Ecto neural progenitor cell (in vitro differentiated cells): ENCODE results near the gene MIA2.
"Not testable (repeated sequence)": the region's sequence is repeated elsewhere in the genome, so short reads cannot be mapped to it uniquely, and the experiment has no call there.

ENCODE experiments used
- DNase-seq: peaks from one replicate; pipeline ENCODE4 v3.0.0-alpha.2; 2018; ENCODE audit warnings: low spot score

Gene MIA2

DNA sequence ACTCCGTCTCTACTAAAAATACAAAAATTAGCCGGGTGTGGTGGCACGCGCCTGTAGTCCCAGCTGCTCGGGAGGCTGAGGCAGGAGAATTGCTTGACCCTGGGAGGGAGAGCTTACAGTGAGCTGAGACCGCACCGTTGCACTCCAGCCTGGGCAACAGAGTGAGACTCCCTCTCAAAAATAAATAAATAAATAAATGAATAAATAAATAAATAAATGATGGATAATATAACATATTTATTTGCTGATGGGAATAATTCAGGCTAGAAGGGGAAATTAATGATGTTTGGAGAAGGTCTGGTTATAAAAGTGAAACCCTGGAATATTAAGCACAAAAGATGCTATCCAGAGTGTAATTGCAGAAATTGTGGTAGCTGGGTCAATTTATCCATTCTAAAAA is 107.4 kb downstream of the MIA2 start:
- not testable (repeated sequence) for DNase-seq

DNA sequence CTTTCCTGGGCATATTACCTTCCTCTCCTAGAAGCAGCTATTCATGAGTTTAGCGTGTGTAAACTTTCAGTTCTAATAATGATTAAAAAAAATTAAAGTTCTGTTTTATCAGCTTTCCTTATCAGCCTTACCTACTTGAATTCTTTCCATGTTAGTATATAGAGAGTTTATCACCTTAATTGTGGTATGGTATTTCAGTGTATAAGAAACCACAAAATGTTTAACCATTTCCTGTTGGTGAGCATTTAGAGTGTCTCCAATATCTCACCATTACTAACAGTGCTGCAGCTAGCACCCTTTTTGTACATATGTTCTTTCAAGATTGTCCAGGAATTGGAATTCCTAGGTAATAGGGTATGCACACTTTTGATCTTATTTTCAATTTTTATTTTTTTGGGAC is 109.1 kb downstream of the MIA2 start:
- no peak for DNase-seq

DNA sequence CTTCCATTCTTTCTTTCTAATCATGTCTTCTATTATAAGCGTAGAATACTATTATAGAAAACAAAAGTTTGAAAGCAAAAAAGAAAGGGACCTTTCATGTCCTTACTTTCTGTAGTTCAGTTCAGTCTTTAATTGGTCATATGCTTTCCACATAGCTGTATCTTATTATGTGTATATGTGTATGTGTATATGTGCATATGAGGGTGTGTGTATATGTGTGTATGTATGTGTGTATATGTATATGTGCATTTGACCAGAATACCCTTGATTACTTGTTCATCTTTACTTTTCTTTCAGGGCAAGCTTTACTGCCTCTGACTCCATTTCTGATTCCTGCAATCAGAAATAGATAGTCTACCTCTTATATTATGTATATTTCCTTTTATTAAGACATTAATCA is 109.9 kb downstream of the MIA2 start:
- no peak for DNase-seq

DNA sequence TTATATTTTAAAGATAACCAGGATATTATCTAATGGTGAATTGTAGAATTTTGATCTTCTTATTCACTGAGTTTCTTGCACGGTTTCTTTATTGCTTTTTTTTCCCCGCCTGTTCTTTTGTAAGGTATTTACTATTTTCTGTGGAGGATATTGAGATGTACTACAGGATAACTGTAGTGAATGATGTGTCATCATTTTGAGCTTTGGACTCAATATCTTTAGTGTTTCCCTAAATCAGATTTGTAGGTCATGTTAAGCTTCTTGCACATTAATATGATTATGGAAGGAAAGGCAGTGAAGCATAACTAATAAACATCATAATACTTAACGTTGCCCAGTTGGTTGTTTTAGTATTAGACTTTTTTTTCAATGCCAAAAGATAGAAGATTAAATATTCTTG is 117.2 kb downstream of the MIA2 start:
- DNase-seq, result no peak

DNA sequence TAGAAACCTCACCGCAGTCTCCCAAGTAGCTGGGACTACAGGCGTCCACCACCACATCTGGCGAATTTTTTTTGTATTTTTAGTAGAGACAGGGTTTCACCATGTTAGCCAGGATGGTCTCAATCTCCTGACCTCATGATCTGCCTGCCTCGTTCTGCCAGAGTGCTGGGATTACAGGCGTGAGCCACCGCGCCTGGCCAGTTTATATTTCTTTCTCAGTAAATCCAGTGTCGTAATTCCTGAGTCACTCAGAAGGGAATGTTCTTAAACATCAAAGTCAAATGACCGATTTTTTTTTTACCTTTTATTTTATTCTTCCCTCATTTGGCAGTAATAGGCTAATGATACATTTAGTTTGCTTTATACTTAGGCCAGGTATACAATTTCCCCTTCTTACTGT is 118.0 kb downstream of the MIA2 start:
- DNase-seq, result no peak

DNA sequence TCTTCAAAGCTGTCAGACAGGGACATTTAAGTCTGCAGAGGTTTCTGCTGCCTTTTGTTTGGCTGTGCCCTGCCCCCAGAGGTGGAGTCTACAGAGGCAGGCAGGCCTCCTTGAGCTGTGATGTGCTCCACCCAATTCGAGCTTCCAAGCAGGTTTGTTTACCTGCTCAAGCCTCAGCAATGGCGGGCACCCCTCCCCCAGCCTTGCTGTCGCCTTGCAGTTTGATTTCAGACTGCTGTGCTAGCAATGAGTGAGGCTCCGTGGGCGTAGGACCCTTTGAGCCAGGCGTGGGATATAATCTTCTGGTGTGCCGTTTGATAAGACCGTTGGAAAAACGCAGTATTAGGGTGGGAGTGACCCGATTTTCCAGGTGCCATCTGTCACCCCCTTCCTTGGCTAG is 125.4 kb downstream of the MIA2 start:
- DNase-seq, result not testable (repeated sequence)

DNA sequence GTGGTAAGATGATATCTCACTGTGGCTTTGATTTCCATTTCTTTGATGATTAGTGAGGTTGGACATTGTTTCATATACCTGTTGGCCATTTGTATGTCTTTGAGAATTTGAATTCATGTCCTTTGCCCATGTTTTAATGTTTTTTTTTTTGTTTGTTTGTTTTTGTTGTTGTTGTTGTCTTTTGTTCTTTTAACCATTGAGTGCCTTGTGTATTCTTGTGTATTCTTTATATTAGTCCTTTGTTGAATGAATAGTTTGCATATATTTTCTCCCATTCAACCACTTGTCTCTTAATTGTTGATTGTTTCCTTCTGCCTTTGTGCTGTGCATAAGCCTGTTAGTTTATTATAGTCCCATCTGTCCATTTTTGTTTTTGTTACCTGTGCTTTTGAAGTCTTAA is 126.6 kb downstream of the MIA2 start:
- DNase-seq, result no peak

DNA sequence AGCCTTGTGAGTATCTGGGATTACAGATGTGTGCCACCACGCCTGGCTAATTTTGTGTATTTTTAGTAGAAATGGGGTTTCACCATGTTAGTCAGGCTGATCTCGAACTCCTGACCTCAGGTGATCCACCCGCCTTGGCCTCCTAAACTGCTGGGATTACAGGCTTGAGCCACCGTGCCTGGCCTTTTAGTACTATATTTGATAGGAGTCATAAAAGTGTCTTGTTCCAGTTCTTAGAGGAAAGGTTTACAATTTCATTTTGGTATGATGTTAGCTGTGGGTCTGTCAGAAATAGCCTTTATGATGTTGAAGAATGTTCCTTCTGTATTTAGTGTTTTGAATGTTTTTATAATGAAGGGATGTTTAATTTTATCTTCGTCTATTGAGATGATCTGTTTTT is 127.8 kb downstream of the MIA2 start:
- not testable (repeated sequence) for DNase-seq

DNA sequence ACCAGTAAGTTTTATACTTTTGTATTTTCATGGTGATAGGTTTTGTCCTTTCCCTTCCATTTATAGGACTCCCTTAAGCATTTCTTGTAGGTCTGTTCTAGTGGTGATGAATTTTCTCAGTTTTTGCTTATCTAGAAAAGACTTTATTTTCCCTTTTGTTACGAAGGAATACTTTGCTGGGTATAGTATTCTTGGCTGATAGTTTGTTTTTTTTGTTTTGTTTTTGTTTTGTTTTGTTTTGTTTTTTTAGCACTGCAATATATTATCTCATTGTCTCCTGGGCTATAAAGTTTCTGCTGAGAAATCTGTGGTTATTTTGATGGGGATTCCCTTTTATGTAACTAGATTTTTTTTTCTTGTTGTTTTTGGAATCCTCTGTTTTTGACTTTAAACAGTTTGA is 130.8 kb downstream of the MIA2 start:
- no peak for DNase-seq

DNA sequence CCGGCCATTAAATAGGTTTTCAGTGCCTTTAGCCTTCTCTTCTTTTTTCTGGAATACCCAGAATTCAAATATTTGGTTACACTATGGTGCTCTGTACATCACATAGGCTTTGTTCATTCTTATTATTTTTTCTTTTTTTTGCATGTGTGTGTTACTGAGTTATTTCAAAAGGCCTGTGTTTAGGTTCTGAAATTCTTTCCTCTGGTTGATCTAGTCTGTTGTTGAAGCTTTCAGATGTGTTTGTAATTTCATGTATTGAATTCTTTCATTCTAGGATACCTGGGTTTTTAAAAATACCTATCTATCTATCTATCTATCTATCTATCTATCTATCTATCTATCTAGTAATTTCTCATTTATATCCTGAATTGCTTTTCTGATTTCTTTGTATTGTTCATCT is 131.6 kb downstream of the MIA2 start:
- DNase-seq, result no peak

DNA sequence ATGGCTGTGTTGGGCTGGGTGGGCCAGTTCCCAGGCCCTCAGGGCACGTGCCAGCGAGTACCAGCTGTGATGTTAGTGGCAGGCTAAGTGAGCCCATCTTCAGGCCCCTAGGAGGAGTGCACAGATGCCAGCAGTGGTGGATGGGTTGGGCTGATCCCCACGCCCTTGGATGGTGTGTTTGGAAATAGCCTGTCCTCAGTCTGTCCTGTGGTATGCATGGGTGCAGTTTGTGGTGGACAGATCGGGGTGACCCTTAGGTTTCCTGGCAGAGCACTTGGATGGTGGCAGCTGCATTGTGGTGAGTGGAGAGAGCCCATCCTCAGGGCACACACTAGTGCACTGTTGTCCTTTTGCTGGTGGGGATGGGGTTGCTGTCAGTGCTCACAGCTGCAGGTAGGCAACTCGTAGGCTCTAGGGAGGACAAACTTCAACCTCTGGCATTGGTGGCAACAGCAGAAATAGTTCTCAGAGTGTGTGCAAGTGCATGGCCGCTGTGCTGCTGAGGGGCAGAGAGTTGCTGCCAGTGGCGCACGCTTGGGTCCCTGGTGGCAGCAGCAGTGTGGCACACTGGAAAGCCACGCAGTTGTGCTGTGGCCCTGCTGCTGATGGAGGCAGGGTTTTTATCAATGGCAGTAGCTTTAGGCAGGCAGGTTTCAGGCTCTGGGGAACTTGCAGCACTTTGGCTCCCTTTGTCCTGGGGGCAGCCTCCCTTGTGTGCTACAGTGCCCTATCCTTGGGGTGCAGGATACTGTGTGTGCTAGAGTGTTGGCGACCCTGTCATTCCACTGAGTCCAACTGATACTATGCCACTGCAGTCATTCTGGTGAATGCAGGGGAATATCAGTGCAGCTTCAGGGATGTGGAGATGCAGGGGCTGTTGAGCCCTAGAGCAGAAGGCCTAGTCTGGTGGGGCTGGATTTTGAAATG is 133.0 kb downstream of the MIA2 start:
- DNase-seq, result no peak

DNA sequence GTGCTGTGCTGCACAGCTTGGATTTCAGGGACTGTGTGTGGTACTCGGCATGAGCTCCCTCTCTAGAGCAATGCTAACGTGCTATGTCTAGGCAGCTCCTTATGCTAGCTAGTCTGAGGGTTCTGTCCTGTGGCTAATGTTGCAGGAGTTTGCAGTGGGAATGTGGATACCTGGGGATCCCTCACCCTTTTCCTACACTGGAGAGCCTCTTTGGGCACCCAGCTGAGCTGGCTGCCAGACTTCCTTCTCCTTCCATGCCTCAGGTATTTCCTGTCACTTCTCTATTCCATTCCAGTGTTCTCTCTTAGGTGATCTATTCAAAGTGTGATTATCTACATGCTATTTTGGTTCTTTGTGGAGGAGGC is 133.7 kb downstream of the MIA2 start:
- no peak for DNase-seq

DNA sequence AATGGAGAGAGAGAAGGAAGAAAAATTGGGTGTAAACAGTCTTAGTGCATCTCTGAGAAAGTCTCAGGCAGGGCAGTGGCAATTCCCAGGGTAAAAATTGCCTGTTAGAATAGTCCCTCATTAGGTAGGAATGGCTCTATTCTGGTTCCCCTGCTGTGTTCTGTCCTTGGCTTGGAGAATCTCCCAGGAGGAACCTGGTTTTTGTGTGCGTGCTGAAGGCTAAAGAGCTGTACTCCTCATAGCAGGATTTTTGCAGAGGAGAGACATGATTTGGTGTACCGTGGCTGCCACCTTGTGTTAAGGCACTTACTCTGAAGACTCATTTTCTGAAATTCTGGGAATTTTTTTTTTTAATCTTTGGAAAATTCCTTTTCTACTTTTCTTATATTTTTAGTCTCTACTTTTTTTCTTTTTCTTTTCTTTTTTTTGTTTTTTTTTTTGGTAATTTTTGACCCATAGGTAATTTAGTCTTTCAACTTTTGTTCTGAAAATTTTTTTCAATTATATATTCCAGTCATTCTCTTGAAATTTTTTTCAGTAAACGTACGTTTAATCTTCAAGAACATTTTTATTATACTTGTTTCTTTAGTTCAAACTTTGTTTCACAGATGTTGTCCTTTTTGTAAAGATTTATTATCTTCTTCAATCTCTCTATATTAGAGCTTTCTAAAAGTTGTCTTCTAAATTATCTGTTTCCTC is 134.7 kb downstream of the MIA2 start:
- DNase-seq, result peak; percentile 67

DNA sequence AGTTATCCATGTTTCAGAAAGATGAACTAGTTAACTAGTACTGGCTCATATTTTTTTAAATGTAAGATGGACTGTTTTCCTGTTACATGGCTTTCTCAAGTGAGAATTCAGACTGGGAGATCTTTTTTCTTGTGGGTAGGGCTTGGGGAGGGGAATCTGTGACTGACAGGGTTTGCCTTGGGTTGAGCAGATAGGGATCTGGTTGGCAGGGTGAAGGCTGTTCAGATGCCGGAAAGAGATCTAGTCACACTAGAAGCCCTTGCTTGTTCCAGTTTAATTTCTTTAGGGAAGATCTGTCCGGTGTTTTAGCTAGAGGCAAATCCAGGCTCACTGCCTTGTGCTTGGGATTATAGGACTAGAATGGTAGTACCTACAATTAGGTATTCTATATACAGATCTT is 135.3 kb downstream of the MIA2 start:
- no peak for DNase-seq

DNA sequence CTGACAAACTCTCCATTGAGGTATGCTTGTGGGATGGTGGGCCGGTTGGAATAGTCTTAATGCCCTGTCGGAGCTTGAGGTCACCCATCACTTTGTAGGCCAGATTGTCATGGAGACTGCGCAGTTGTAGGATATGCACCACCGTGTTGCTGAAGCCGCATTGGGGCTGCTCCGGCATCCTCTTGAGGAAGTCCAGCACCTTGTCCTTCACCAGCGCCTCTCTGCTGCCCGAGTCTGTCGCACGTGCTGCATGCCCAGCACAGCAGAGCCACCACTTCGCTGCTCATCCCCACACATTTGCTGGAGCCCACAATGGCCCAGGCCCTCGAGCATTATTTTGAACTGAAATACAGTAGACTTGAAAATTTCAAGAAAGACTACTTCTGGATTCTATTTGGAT is 136.7 kb downstream of the MIA2 start:
- no peak for DNase-seq

DNA sequence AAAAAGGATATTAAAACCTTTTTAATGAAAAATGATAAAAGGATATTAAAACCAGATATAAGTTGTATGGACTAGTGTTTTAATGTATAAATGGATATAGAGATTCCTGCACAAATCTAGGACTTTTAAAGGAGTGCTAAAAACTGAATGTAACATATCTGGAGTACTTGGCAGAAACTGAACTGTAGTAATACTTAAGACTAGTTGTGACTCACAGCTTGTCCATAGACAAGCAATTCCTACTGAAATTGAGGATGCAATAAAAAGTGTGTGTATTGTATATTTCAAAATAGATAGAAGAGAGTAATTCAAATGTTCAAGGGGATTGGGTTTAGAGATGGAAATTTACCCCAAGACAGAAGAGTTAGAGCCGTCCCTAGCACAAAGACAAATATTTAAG is 138.9 kb downstream of the MIA2 start:
- no peak for DNase-seq

DNA sequence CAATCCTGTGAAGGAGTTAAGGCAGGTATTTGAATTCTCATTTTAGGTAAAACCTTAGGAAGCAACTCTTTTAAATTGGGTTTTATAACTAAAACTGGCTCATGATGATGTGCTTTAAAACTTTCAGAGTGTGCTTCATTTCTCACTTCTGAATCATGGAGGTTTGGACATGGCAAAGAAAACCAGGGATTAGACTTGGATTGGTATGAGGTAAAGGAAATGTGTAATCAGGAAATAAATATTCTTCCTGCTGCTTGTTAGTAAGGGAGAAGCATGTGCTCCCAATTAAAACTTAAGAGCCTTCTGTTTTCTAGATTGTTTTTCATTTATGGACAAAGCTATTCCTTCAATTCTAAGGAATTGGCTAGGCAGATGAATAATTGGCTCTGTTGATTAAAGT is 141.1 kb downstream of the MIA2 start:
- DNase-seq, result no peak

DNA sequence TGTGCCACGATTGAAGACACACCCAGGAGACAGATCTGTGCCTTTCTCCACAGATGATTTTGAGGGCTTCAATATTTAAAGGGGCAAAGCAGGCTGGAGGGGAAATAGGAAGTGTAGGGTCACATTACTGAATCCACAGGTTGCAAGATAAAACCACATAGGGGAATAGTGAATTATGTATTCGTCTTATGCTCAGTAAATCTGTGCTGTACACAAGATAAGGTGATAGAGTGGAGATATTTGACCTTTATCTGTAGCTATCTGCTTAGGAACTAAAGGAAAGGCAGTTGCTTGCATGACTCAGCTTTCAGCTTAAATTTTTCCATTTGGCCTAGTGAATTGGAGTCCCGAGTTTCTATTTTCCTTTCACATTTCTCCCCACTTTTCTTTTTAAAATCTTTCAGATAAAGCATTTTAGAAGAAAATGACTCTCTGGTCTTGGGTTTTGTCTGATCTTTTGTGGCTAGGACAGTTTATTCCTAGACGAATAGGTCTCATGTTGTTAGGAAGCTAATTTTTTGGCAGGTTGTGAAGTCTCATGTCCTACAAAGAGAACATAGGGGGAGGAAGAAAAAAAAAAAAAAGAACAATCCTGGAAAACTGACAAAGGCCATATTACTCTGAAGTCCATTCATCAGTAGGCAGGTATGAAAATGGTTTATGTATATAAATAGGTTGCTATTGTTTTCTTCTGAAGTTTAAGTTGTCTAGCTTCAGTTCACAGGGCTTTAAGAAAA is 143.1 kb downstream of the MIA2 start:
- no peak for DNase-seq

DNA sequence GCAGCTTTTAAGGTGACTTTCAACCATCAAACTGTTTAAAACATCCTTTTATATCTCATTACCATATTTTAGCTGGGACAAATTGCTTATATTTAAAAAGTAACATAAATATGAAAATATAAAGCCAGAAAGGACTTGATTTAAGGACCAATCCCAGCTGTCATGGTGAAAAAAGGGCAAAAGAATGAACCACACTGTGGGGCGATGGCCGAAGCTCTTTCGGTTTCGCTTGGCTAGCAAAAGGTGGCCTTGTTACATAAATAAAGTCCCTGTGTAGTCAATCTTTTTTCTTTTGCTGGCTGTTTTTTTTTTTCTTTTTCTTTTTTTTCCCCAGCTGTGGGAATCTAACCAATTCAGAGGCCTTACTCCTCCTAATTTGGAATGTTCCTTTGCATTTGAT is 147.7 kb downstream of the MIA2 start:
- no peak for DNase-seq

DNA sequence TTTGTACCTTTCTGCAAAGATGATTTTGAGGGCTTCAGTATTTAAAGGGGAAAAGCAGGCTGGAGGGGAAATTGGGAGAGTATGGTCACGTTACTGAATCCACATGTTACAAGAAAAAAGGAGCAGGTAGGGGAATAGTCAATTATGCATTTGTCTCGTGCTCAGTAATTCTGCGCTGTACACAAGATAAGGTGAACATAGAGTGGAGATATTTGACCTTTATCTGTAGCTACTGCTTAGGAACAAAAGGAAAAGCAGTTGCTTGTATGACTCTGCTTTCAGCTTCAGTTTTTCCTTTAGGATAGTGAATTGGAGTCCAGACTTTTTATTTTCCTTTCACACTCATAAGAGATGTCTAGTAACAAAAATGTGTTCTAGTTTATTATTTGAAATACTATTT is 148.7 kb downstream of the MIA2 start:
- DNase-seq, result no peak

DNA sequence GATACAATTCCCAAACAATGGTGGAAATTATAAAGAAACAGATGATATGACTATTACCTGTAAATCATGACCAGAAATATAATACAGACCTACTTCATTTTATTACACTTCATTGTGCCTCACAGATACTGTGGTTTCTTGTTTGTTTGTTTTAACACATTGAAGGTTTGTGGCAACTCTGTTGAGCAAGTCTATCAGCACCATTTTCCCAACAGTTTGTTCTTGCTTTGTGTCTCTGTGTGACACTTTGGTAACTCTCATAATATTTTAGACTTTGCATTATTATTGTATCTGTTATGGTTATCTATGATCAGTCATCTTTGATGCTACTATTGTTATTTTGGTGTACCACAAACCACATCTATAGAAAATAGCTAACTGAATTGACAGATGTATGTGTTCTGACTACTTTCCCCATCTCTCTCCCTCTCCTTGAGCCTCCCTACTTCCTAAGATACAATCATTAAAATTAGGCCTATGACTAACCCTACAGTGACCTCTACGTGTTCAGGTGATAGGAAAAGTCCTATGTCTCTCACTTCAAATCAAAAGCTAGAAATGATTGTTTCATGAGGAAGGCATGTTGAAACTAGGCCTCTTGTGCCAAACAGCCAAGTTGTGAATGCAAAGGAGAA is 149.4 kb downstream of the MIA2 start:
- DNase-seq, result no peak

DNA sequence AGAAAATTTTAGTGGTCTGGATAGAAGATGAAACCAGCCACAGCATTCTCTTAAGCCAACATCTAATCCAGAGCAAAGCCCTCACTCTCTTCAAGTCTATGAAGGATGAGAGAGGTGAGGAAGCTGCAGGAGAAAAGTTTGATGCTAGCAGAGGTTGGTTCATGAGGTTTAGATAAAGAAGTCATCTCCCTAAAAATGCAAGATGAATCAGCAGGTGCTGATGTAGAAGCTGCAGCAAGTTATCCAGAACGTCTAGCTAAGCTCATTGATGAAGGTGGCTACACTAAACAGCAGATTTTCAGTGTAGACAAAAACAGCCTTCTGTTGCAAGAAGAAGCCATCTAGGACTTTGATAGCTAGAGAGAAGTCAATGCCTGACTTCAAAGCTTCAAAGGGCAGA is 150.0 kb downstream of the MIA2 start:
- DNase-seq, result no peak

DNA sequence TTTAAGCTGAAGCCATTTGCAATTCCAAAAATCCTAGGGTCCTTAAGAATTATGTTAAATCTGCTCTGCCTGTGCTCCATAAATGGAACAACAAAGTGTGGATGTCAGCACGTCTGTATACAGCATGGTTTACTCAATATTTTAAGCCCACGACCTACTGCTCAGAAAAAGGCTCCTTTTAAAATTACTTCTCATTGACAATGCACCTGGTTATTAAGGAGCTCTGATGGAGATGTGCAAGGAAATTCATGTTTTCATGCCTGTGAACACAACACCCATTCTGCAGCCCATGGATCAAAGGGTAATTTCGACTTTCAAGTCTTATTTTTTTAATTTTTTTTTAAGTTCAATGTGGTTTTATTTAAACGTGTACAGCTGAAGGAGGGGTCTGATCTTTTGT is 150.5 kb downstream of the MIA2 start:
- no peak for DNase-seq
